ENCODE measurements around the gene SARNP.

- no peak for TF ChIP-seq CTCF (IDR thresholded peaks at IDR 0.05)
- no peak for TF ChIP-seq POLR2A (IDR thresholded peaks at IDR 0.05; ENCODE audit: low read length)
- TF ChIP-seq SREBF2 (IDR thresholded peaks at IDR 0.05) = no peak
- TF ChIP-seq, protein P1, sequence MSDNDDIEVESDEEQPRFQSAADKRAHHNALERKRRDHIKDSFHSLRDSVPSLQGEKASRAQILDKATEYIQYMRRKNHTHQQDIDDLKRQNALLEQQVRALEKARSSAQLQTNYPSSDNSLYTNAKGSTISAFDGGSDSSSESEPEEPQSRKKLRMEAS (IDR thresholded peaks at IDR 0.05) = no peak
- TF ChIP-seq NR3C1 (IDR thresholded peaks at IDR 0.05) = no peak
- no peak for TF ChIP-seq KDM1A (IDR thresholded peaks at IDR 0.05; ENCODE audit: low read depth)
- no peak for TF ChIP-seq HES2 (IDR thresholded peaks at IDR 0.05)
- no peak for TF ChIP-seq RAD21 (conservative IDR thresholded peaks at IDR 0.05 in 1 of 2, IDR thresholded peaks at IDR 0.05 in 1 of 2)
- no peak for TF ChIP-seq RFX5 (IDR thresholded peaks at IDR 0.05)
Measured at GRCh38 chr12:55737581-55738122, 79.9 kb downstream of the SARNP start.
